HG03025 (cell line): ENCODE data around the gene DRG2.

ENCODE experiments used
- ATAC-seq: cut with Tn5 transposase; IDR thresholded peaks from one replicate; pipeline ENCODE4 v1.9.1; 2021; ENCODE audit warnings: mild to moderate bottlenecking, moderate library complexity; ENCODE audit not compliant: unreplicated experiment, low FRiP score

DRG2 gene

DNA sequence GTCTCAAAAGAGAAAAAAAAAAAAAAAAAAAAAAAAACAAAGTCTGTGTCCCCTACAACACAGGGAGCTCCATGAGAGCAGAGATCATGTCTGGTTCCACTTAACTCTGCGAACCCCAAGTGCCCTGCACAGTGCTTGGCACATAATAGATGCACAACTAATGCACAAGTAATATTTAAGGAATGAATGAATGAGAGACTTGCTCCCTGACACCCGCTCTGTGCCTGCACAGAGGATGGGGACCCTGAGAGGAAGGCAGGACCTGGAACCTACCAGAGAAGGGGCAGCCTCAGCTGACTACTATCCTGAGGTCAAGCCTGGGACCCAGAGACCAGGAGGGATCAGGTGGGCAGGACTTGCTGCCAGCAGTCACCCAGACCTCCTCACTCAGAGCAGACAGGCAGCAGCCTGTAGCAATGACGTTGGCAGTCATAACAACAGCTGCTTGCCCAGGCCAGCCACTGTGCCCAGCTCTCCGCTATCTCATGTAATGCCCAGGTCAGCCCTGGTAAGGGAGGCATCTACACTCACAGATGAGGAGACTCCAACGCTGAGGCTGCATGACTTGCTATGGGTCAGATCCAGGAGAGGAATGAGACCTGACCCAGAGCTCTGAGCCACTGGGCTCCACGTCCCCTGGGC, 23.7 kb downstream of the DRG2 start:
- no peak for ATAC-seq

DNA sequence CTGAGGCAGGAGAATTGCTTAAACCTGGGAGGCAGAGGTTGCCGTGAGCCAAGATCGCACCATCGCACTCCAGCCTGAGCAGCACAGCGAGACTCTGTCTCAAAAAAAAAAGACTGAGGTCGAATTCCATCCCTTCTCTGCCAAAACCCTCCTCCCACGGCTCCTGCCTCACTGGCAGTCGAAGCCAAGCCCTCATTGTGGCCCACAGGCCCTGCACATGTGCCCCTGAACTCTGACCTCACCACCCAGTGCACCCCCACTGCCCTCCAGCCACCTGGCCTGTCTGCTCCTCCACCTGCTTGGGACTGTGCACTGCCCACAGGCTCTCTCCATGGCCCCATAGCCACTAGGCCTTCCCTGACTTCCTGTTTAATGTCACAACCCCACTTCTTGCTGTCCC, 27.8 kb downstream of the DRG2 start:
- ATAC-seq, result no peak

DNA sequence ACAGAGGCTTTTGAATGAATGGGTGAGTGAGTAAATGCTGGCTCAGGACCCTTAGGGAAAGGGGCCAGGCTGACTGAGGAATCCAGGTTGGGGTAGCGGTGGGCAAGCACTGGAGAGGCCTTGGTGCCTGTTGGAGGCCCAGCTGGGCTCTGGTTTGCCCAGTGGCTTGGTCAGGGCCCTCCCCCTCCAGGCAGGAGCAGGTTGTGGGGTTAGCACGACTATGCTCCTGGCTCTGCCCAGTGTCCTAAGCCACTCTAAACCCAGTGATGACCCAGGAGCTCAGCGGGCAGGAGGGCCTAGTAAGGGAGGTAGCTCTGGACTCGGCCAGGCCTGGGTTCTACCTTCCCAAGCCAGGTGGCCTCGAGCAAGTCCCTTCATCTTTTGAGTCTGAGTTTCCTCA, 28.3 kb downstream of the DRG2 start:
- ATAC-seq, result no peak

DNA sequence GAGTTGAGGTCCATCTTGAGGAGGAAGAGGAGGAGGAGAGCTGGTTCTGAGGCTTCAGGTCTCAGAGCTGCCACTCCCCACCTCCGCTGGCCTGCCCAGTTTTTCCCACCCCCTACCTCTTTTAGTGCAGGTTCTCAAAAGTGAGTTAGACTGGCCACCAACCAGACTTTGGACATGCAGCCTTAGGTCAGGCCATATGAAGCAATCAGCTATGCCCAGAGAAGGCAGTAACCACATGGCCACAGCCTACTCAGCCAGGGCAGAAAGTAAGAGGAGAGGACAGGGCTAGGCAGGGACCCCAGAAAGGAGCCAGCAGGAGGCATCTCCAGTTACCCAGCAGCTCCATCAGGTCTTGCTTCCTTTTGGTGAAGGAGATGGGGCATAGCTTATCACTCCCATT, 29.8 kb downstream of the DRG2 start:
- no peak for ATAC-seq

DNA sequence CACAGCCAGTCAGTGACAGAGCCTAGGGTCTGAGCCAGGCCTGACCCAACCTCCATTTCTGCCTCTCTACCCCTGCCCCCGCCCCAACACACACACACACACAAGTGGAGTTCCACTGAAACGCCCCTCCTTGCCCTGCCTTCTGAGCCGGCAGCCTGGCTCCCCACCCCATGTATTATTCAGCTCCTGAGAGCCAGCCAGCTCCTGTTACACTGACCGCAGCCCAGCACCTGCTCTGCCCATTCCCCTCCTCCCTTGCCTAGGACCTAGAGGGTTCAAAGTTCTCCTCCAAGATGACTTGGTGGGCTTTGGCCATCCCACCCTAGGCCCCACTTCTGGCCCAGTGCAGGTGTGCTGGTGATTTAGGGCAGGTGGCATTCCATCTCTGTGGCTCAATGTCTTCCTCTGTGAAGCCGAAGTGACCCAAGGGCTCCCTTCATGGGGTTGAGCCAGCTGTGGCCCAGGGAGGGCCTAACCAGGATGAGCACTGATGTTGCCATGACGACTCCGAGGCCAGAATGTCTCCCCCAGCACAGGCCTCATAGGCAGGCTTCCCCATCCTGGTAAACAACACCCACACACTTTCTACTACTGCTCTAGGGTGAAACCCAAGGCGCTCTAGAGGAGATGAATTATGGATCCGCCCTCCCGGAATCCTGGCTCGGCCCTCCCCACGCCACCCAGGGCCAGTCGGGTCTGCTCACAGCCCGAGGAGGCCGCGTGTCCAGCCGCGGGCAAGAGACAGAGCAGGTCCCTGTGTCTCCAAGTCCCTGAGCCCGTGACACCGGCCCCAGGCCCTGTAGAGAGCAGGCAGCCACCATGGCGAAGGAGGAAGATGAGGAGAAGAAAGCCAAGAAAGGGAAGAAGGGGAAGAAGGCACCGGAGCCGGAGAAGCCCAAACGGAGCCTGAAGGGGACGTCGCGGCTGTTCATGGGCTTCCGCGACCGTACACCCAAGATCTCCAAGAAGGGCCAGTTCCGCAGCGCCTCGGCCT, 30.5 kb downstream of the DRG2 start:
- no peak for ATAC-seq

DNA sequence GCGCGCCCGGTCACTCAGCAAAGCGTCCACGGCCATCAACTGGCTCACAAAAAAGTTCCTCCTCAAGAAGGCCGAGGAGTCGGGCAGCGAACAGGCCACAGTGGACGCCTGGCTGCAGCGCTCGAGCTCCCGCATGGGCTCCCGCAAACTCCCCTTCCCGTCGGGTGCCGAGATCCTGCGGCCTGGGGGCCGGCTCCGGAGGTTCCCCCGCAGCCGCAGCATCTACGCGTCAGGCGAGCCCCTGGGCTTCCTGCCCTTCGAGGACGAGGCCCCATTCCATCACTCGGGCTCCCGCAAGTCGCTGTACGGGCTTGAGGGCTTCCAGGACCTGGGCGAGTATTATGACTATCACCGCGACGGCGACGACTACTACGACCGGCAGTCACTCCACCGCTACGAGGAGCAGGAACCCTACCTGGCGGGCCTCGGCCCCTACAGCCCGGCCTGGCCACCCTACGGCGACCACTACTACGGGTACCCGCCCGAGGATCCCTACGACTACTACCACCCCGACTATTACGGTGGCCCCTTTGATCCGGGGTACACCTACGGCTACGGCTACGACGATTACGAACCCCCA, 31.5 kb downstream of the DRG2 start:
- no peak for ATAC-seq

DNA sequence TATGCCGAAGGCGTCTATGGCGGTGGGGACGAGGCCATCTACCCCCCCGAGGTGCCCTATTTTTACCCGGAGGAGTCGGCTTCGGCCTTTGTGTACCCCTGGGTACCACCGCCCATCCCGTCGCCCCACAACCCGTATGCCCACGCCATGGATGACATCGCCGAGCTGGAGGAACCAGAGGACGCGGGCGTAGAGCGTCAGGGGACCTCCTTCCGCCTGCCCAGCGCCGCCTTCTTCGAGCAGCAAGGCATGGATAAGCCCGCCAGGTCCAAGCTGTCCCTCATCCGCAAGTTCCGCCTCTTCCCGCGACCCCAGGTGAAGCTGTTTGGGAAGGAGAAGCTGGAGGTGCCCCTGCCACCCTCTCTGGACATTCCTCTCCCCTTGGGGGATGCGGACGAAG, 32.2 kb downstream of the DRG2 start:
- ATAC-seq, result no peak

DNA sequence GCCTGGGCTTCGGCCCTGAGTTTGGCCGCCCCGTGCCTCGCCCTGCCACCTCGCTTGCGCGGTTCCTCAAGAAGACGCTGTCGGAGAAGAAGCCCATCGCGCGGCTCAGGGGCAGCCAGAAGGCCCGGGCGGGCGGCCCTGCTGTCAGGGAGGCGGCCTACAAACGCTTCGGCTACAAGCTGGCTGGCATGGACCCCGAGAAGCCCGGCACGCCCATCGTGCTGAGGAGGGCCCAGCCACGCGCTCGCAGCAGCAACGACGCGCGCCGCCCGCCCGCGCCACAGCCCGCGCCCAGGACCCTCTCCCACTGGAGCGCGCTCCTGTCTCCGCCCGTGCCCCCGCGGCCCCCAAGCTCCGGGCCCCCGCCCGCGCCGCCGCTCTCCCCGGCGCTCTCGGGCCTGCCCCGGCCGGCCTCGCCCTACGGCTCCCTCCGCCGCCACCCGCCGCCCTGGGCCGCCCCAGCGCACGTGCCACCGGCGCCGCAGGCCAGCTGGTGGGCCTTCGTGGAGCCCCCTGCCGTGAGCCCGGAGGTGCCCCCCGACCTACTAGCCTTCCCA, 32.8 kb downstream of the DRG2 start:
- no peak for ATAC-seq

DNA sequence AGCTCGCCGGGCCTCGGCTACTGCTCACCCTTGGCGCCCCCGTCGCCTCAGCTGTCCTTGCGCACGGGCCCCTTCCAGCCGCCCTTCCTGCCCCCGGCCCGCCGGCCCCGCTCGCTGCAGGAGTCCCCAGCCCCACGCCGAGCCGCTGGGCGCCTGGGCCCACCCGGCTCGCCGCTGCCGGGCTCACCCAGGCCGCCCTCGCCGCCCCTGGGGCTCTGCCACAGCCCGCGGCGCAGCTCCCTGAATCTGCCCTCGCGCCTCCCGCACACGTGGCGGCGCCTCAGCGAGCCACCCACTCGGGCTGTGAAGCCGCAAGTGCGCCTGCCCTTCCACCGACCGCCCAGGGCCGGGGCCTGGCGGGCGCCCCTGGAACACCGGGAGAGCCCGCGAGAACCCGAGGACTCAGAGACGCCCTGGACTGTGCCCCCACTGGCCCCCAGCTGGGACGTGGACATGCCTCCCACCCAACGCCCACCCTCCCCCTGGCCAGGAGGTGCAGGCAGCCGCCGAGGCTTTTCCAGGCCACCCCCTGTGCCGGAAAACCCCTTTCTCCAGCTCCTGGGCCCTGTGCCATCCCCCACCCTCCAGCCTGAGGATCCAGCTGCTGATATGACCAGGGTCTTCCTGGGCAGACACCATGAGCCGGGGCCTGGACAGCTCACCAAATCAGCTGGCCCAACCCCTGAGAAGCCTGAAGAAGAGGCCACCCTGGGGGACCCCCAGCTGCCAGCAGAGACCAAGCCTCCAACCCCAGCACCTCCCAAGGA, 33.6 kb downstream of the DRG2 start:
- ATAC-seq, result no peak

DNA sequence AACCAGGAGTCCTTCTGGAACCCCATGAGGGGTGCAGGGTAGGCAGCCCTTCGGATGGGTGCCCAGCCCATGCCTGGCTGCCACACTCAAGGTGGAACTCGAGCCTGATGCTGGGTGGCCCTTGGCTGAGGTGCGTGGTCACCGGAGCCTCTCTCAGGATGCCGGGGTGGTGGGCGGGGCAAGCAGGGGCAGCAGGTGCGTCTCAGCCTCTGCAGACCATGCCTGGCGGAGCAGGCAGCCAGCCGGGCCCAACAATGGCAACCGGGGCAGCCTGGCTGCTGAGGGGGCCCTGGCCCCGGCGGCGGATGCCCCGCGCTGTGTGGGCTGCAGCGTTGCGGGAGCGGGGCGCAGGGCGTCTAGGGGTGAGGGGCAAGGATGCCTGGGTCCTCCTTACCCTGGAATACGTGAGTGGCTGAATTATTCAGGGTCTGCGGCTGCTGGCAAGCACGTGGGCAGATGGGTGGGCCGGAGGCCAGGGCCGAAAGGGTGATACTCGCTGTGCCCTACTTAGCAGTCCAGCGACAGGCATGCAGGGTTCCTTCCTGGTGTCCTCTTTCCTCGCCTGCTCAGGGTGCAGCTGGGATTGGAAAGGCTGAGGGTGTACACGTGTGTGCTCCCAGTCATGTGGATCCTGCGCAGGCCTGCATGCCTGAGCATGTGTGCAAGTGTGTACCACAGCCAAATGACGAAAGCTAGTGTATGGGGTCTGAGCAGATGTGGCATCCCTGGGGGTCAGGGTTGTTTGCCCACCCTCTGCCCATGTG, 35.4 kb downstream of the DRG2 start:
- no peak for ATAC-seq

DNA sequence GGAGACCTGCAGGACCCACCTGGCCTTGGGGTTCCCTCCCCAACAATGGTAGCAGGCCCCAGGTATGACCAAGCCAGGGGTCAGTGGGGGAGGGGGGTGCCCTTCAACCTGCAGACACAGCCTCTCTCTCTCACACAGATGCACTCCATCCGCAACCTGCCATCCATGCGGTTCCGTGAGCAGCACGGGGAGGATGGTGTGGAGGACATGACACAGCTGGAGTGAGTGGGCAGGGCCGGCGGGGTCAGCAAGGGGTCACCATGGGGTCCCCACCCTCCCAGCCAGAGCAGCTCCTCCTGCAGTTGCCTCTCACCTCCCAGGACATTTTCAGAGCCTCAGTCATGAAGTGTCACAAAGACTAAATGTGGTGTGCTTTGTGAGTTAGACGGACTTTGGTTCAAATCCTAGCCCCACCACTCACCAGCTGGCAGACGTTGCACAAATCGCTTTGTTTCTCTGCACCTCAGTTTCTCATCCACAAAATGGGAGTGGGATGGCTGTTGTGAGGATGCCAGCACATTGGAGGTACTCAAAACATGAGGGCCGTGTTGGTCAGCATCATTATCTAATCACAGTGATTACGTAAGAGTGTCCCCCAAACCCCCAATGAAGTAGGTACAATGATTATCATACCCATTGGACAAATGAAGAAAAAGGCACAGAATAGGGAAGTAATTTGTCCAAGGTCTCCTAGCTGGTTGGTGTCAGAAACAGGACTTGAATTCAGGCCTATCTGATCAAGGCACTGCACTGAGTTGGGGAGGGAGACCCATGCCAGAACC, 36.8 kb downstream of the DRG2 start:
- ATAC-seq, result no peak

DNA sequence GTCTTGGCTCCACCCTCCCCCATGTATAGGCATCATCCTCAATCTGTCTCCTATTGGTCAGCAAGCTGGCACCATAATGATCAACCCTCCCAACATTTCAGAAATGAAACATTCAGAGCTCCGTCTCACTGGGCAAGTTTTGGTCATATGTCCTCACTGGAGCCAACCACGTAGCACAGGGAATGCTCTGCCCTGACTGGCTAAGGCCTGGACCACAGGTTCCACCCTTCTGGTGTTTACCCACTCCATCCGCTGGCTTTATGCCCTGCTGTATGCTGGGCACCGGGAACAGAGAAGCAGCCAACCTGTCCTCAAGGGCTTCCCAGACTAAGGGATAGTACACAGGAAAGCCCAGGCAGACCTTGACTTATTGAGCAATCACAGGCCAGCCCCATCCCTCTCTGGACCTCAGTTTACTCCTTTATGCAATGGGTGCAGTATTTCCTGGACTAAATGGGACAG, 41.3 kb downstream of the DRG2 start:
- ATAC-seq, result no peak

DNA sequence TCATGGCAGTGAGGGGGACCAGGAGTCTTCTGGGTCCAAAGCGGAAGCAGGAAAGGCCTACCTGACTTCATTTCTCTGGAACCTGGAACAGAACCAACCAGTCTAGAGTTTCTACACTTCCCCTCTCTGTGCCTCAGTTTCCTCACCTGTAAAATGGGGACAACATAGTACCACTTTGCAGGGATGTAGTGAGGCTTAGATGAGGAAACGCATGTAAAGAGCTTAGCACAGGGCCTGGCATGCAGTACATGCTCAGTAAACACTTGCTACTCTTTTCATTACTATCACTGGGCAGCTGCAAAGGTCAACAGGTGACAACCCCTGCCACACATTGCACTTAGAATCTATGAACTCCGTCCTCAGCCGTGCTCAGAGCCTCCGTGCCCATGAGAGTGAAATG, 45.0 kb downstream of the DRG2 start:
- ATAC-seq, result no peak

DNA sequence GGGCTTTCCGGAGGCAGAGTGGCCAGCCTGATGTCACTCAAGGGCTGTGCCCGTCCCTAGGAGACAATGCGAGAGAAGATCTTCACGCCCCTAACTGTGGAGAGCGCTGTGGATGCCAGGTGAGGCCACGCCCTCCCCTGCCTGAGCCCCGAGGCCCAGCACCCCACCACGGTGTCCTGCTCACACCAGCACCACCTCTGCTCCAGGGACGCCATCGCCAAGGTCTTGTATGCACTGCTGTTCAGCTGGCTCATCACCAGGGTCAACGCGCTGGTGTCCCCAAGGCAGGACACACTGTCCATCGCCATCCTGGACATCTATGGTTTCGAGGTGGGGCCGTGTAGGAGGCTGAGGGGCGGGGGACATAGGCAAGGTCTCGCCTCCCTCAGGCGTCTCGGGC, 48.6 kb downstream of the DRG2 start:
- ATAC-seq, result no peak

DNA sequence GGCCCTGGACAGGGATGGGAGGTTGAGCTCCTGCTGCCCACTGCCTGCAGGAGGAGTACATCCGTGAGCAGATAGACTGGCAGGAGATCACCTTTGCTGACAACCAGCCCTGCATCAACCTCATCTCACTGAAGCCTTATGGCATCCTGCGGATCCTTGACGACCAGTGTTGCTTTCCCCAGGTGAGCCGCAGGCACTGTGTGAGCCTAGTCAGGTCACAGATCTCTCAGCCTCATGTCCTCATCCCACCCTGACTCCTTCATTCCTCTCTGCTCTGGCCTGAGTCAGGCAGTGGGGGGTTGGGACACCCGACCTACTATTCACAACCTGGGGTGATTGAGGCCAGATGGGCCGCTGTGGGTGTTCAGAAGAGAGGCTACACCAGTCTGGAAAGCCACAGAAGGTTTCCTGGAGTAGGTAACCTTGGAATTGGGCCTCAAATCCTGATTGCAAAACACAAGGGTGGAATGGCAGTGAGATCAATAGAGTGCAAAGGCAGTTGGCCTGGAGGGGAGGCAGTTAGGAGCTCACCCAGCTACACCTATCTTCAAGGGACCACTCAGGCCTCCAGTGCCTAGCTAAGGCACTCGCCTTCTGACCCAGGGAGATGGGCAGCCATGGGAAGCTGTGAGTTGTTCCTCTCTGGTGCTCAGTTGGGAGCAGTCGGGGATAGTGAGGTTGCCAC, 50.5 kb downstream of the DRG2 start:
- no peak for ATAC-seq

DNA sequence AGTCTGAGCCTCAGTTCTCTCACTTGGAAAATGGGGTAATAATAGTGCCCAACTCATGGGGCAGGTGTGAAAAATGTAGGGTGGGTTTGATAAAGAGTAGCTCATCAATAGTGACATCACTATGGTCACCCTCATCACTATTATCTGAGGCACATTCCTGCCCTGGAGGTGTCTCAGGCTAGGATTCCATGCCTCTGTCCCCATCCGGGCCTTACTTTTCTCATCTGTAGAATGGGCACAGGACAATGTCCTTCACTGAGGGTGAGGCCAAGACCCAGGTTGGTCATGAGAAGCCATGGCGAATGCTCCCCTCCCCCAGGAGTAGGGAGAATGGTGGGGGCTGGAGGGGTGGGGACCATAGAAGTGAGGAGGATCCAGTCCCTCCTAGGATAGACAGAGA, 51.3 kb downstream of the DRG2 start:
- no peak for ATAC-seq

DNA sequence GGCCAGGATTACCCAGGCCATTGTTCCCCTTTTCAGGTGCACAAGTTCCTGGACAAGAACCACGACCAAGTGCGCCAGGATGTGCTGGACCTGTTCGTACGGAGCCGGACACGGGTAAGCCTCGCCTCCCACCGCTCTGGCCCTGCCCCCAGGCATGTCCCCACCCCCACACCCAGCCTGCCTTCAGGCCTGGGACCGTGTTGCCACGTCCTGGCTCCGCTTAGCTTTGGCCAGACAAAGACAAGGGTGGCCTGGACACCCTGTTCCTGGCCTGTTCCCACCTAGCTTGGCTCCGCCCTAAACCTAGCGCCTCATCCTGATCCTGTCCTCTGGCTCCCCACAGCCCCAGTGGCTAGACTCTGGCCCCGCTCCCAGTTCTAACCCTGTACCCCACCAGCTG, 51.8 kb downstream of the DRG2 start:
- ATAC-seq, result no peak

DNA sequence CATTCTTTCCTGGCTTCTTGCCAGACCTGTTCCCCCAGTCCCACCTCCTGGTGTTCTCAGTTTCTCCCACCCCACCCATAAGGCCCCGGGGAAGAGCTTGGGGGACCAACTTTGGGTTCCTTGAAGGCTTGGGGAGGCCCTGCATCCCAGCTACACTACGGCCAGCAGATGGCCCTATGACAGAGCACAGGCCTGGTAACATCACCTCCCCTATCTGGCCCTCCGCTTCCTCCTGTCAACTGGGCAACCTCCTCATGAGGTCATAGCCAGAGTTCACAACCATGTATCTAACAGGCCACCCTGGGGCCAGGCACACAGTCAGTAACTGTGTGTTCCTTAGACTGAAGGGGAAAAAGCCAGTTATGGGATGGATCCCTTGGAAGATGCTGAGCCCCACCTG, 52.2 kb downstream of the DRG2 start:
- no peak for ATAC-seq
